ENCODE data around the gene DNAH8. TPM values are rescaled to one million over a fixed set of nuclear protein-coding genes. Genes with fewer than 3 reads are reported as not detected.

The DNAH8 gene
- total RNA-seq, 1 experiment from 2014 or later, result not detected

GRCh38 chr6:38779310-38780062, 64.4 kb downstream of the DNAH8 start:
- Histone ChIP-seq H3K9me2 (ENCODE audit: insufficient read depth) (no peaks in the 10 kb centered on the region), H3K27me3 (ENCODE audit: insufficient read depth, low read length) (0 out of 2 replicates have a peak, but pooled peaks cover 5% of the 10 kb centered on the region), H3K79me2 (ENCODE audit: insufficient read depth, low read length) (no peaks in the 10 kb centered on the region), H3K4me2 (ENCODE audit: low read length) (no peak overlapping the region), H3K27ac (ENCODE audit: low read depth, low read length) (no peak overlapping the region), H3K9me3 (ENCODE audit: control insufficient read depth in 1 of 2, insufficient read depth in 1 of 2, low read depth in 1 of 2, low read length in 2 of 2) (no peaks in the 10 kb centered on the region), H3K4me1 (ENCODE audit: control insufficient read depth in 1 of 2, insufficient read depth in 2 of 2, low read length in 2 of 2) (no peaks in the 10 kb centered on the region), H3K4me3 (replicated peaks in 1 of 2; ENCODE audit: low read depth in 1 of 2, low read length in 2 of 2) (no peak overlapping the region), H4K20me1 (ENCODE audit: insufficient read depth) (no peaks in the 10 kb centered on the region), H3K9ac (ENCODE audit: low read length) (no peak overlapping the region), H2AFZ (ENCODE audit: low read depth, low read length, poor library complexity, severe bottlenecking) (no peak overlapping the region), H3K36me3 (ENCODE audit: control insufficient read depth in 1 of 2, insufficient read depth in 2 of 2, low read length in 2 of 2) (no peaks in the 10 kb centered on the region)
- DNase-seq (ENCODE audit: low read depth, low spot score), result no peak
- intact Hi-C loops (cut with micrococcal nuclease), result no loop called here
- no TSS peak for BruUV-seq (replicated peaks)
- CTCF ChIA-PET, result no interaction called here
- TF ChIP-seq, protein P1, sequence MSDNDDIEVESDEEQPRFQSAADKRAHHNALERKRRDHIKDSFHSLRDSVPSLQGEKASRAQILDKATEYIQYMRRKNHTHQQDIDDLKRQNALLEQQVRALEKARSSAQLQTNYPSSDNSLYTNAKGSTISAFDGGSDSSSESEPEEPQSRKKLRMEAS (IDR thresholded peaks at IDR 0.05), result no peak
- TF ChIP-seq EGR1 (IDR thresholded peaks at IDR 0.05; ENCODE audit: low read depth) (no peak), RAD21 (IDR thresholded peaks at IDR 0.05; ENCODE audit: low read depth) (no peak), EZH2phosphoT487 (IDR thresholded peaks at IDR 0.05; ENCODE audit: borderline replicate concordance) (no peak), TCF7L2 (IDR thresholded peaks at IDR 0.05; ENCODE audit: borderline replicate concordance, extremely low read depth, insufficient read depth, insufficient read length) (no peak), SP1 (IDR thresholded peaks at IDR 0.05; ENCODE audit: low read depth) (no peak), POLR2A (IDR thresholded peaks at IDR 0.05; ENCODE audit: borderline replicate concordance, extremely low read depth, insufficient read depth, insufficient read length) (no peak), EZH2 (IDR thresholded peaks at IDR 0.05) (no peak), ELF1 (IDR thresholded peaks at IDR 0.05; ENCODE audit: borderline replicate concordance, low read depth) (no peak), SIN3A (IDR thresholded peaks at IDR 0.05; ENCODE audit: low read depth) (no peak)
- TF ChIP-seq, protein P2, sequence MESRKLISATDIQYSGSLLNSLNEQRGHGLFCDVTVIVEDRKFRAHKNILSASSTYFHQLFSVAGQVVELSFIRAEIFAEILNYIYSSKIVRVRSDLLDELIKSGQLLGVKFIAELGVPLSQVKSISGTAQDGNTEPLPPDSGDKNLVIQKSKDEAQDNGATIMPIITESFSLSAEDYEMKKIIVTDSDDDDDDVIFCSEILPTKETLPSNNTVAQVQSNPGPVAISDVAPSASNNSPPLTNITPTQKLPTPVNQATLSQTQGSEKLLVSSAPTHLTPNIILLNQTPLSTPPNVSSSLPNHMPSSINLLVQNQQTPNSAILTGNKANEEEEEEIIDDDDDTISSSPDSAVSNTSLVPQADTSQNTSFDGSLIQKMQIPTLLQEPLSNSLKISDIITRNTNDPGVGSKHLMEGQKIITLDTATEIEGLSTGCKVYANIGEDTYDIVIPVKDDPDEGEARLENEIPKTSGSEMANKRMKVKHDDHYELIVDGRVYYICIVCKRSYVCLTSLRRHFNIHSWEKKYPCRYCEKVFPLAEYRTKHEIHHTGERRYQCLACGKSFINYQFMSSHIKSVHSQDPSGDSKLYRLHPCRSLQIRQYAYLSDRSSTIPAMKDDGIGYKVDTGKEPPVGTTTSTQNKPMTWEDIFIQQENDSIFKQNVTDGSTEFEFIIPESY (IDR thresholded peaks at IDR 0.05; ENCODE audit: extremely low read depth, insufficient replicate concordance, low read length), result no peak
- TF ChIP-seq, protein P3, sequence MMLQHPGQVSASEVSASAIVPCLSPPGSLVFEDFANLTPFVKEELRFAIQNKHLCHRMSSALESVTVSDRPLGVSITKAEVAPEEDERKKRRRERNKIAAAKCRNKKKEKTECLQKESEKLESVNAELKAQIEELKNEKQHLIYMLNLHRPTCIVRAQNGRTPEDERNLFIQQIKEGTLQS (IDR thresholded peaks at IDR 0.05), result no peak
- ATAC-seq, result no peak
- POLR2A ChIA-PET, result no interaction called here
- RAD21 ChIA-PET (ENCODE audit: low non-redundant PET in 1 of 2, low total read pairs in 2 of 2, uncharacterized antibody in 2 of 2, unreplicated experiment in 2 of 2), result no interaction called here
